Inflammatory macrophage (primary cell): Measurements from ENCODE around the gene C16orf78.

Experiments used
- DNase-seq, 2 donors: peaks; one replicate each; pipeline ENCODE4 v3.0.0-alpha.2; 2020 to 2022

C16orf78 gene

GRCh38 chr16:49436181-49436580 is 62.6 kb downstream of the C16orf78 start:
- no peak for DNase-seq

DNA sequence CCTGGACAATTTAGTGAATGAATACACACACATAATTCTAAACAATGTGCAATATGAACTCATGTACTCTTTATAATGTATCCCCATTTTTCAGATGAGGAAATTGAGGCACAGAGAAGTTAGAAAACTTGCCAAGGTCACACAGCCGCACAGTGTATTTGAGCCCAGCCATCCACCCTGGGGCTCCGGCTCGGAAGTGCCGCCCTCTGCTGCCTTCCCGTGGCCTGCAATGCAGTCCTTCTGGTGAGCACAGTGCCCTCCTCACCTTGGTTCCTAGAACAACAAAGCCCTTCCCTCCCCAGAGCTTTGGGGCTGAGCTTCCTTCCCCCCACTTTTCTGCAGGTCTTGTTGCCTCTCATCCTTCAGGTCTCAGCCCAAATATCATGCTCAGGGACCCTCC is 63.7 kb downstream of the C16orf78 start:
- DNase-seq = no peak

- DNase-seq = no peak
Observed at GRCh38 chr16:49439050-49439449, 65.4 kb downstream of the C16orf78 start.

GRCh38 chr16:49439676-49440075 is 66.1 kb downstream of the C16orf78 start:
- no peak for DNase-seq

GRCh38 chr16:49440156-49441065 is 66.8 kb downstream of the C16orf78 start:
- no peak for DNase-seq

GRCh38 chr16:49441366-49441780 is 67.8 kb downstream of the C16orf78 start:
- no peak for DNase-seq

- no peak for DNase-seq
Observed at GRCh38 chr16:49442805-49443204, 69.2 kb downstream of the C16orf78 start.

GRCh38 chr16:49443576-49443975 is 70.0 kb downstream of the C16orf78 start:
- DNase-seq = no peak

DNA sequence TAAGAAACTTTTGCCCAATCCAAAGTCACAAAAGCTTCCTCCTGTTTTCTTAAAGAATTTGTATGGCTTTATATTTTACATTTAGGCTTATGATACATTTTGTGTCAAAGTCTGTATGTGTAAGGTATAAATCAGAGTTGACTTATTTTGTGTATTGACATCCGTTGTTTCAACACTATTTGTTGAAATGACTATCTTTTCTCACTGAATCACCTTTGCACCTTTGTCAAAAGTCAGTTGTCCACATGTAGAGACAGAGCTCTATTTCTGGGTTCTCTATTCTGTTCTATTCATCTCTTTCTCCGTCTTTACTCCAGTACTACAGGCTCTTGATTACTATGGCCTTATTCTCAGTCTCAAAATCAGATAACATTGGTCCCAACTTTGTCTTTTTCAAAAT is 73.2 kb downstream of the C16orf78 start:
- DNase-seq = no peak
